ENCODE data around the gene TSHZ2.

DNA sequence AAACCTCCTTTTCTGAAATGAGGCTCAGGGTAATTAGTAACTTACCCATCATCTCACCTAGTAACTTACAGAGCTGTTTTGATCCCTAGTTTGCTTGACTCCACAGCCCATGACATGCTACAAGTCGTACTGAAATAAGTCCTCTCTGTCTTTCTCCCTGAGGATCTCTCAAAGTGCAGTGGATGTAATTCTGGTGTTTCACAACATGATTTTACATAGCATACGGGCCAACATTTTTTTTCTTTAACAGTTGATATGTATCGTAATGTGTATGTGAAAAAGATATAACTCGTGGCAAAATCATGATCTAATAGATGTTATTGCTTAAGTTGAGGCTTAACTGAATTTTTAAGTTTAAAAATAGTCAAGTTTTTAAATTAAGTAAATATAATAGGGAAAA, 45.0 kb downstream of the TSHZ2 start:
- TF ChIP-seq, protein P1, sequence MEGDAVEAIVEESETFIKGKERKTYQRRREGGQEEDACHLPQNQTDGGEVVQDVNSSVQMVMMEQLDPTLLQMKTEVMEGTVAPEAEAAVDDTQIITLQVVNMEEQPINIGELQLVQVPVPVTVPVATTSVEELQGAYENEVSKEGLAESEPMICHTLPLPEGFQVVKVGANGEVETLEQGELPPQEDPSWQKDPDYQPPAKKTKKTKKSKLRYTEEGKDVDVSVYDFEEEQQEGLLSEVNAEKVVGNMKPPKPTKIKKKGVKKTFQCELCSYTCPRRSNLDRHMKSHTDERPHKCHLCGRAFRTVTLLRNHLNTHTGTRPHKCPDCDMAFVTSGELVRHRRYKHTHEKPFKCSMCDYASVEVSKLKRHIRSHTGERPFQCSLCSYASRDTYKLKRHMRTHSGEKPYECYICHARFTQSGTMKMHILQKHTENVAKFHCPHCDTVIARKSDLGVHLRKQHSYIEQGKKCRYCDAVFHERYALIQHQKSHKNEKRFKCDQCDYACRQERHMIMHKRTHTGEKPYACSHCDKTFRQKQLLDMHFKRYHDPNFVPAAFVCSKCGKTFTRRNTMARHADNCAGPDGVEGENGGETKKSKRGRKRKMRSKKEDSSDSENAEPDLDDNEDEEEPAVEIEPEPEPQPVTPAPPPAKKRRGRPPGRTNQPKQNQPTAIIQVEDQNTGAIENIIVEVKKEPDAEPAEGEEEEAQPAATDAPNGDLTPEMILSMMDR (conservative IDR thresholded peaks at IDR 0.05 in 1 of 2, IDR thresholded peaks at IDR 0.05 in 1 of 2; ENCODE audit: extremely low read depth in 1 of 2, insufficient read depth in 1 of 2, low read depth in 1 of 2, low read length in 2 of 2) = no peak
- no peak for TF ChIP-seq EZH2 (IDR thresholded peaks at IDR 0.05; ENCODE audit: borderline replicate concordance, low read length)
